ENCODE results near the gene VAMP2. TPM values are rescaled to one million over a fixed set of nuclear protein-coding genes. Genes with fewer than 3 reads are reported as not detected.
A peak's percentile ranks its signal among the peaks of the same experiment; 100 is the strongest.
"Not testable (repeated sequence)": the region's sequence is repeated elsewhere in the genome, so short reads cannot be mapped to it uniquely, and the experiment has no call there.

The VAMP2 gene
- total RNA-seq, 4 donors from 2014 or later: 14.6 to 39.8 (median 33.4) TPM

GRCh38 chr17:8173871-8174322 lies 11.1 kb upstream of the VAMP2 start:
- TF ChIP-seq, protein P1, sequence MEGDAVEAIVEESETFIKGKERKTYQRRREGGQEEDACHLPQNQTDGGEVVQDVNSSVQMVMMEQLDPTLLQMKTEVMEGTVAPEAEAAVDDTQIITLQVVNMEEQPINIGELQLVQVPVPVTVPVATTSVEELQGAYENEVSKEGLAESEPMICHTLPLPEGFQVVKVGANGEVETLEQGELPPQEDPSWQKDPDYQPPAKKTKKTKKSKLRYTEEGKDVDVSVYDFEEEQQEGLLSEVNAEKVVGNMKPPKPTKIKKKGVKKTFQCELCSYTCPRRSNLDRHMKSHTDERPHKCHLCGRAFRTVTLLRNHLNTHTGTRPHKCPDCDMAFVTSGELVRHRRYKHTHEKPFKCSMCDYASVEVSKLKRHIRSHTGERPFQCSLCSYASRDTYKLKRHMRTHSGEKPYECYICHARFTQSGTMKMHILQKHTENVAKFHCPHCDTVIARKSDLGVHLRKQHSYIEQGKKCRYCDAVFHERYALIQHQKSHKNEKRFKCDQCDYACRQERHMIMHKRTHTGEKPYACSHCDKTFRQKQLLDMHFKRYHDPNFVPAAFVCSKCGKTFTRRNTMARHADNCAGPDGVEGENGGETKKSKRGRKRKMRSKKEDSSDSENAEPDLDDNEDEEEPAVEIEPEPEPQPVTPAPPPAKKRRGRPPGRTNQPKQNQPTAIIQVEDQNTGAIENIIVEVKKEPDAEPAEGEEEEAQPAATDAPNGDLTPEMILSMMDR (IDR thresholded peaks at IDR 0.05): no peak
- TF ChIP-seq EP300 (IDR thresholded peaks at IDR 0.05) (no peak), POLR2AphosphoS5 (IDR thresholded peaks at IDR 0.05) (no peak), POLR2A (IDR thresholded peaks at IDR 0.05) (no peak)
- peak overlapping the region; percentile 47 to 62 for H3K4me3 ChIP-seq
- H3K4me1 ChIP-seq: peaks cover 0 to 44% (median 15%) of the 10 kb centered on the region in 3 donors
- no peaks in the 10 kb centered on the region for H3K27me3 ChIP-seq
- WGBS, 2 donors (ENCODE audit: low coverage in 1 of 2): 1 to 5% methylated on average over 13 to 14 of the region's 14 CpGs
- peak overlapping the region; percentile 86 to 96 (median 89) for H3K27ac ChIP-seq
- no peaks in the 10 kb centered on the region for H3K36me3 ChIP-seq
- no peaks in the 10 kb centered on the region for H3K9me3 ChIP-seq
- no peak for ATAC-seq

DNA sequence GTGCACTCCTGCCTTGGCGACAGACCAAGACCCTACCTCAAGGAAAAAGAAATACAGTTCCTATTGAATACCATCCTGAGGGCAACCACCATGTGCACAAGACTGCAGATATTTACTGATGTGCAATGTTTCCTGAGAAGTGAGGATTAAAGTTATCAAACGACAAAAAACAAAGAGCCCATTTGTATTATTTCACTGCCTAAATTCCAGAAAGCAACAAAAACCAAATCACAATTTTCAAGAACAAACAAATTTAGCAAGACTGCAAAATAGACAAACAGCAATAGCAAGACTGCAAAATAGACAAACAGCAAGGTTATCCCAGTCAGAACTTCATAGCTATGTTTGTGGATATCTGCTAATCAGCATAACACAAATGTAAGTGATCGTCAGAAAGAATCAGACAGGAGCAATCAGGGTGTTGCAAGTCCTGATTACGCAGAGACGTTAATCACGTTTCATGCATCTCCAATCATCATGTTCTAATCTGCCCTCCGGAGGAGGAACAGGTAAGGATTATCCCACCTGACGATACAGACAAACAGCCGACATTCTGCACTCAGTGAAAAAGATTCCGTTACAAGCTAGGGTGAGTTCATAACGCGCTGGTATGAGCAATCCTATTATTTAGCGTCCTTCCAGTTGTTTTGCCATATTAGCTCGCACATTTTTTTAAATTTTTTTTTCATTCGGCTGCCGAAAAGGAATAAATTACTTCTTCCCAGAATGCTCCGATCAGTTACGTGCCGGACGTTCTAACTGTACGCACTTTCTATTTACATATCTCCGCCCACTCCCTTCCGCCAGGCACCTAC lies 10.5 kb upstream of the VAMP2 start:
- Histone ChIP-seq H3K4me3 (peak overlapping the region; percentile 47 to 62), H3K27me3 (no peaks in the 10 kb centered on the region), H3K36me3 (no peaks in the 10 kb centered on the region), H3K9me3 (no peaks in the 10 kb centered on the region), H3K27ac (peak overlapping the region; percentile 86 to 96 (median 89)), H3K4me1 (peaks cover 0 to 44% (median 15%) of the 10 kb centered on the region in 3 donors)
- TF ChIP-seq, protein P1 (IDR thresholded peaks at IDR 0.05): peak in 1 of 4 experiments; percentile 14
- TF ChIP-seq EP300 (IDR thresholded peaks at IDR 0.05) (no peak), POLR2AphosphoS5 (IDR thresholded peaks at IDR 0.05) (peak; percentile 100), POLR2A (IDR thresholded peaks at IDR 0.05) (peak; percentile 99)
- WGBS, 2 donors (ENCODE audit: low coverage in 1 of 2): 1% methylated on average over 15 to 22 of the region's 23 CpGs
- ATAC-seq: peak; percentile 89

DNA sequence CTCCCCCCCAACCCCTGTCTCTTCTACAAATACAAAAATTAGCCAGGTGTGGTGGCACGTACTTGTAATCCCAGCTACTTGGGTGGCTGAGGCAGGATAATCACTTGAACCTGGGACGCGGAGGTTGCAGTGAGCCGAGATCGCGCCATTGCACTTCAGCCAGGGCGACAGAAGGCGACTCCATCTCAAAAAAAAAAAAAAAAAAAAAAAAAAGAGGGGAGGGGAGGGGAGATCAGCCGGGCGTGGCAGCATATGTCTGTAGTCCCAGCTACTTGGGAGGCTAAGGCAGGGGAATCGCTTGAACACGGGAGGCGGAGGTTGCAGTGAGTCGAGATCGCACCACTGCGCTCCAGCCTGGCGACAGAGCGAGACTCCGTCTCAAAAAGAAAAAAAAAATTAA lies 7.4 kb upstream of the VAMP2 start:
- H3K4me3 ChIP-seq, H3K36me3 ChIP-seq, H3K27ac ChIP-seq, ATAC-seq, H3K27me3 ChIP-seq, H3K9me3 ChIP-seq: not testable (repeated sequence)
- H3K4me1 ChIP-seq: peaks cover 0 to 25% (median 8%) of the 10 kb centered on the region in 3 donors
- WGBS, 2 donors (ENCODE audit: low coverage in 1 of 2): 91 to 100% methylated on average over 5 to 18 of the region's 19 CpGs

- Histone ChIP-seq H3K4me1 (peaks cover 9 to 26% (median 15%) of the 10 kb centered on the region in 3 donors), H3K9me3 (no peaks in the 10 kb centered on the region), H3K27ac (no peak overlapping the region), H3K36me3 (no peaks in the 10 kb centered on the region), H3K27me3 (no peaks in the 10 kb centered on the region), H3K4me3 (no peak overlapping the region)
- TF ChIP-seq POLR2AphosphoS5 (IDR thresholded peaks at IDR 0.05): no peak
- TF ChIP-seq EP300 (IDR thresholded peaks at IDR 0.05): no peak
- TF ChIP-seq POLR2A (IDR thresholded peaks at IDR 0.05): no peak
- TF ChIP-seq, protein P1 (IDR thresholded peaks at IDR 0.05): no peak
- WGBS, 2 donors (ENCODE audit: low coverage in 1 of 2): 73 to 79% methylated on average over 3 of the region's 3 CpGs
- no peak for ATAC-seq
Observed at GRCh38 chr17:8167526-8167925, 4.8 kb upstream of the VAMP2 start.

DNA sequence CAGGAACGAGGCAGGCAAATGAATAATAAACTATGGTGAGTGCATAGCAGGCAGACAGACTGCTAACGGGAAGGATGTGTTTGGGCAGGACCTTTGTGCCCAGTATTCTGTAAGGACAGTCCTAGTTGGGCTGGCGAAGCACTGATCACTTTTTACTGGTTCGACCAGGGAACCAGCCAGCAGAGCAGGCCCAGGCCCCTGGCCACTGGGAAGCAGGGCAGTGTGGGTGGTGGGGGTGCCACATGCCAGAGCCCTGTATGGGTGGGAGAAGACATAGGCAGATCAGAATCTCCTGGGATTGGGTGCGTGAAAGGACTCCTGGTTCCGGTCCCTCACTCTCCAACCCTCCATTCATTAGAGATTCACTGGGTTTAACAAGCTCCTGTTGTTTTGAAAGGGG lies 4.0 kb upstream of the VAMP2 start:
- H3K27me3 ChIP-seq: no peaks in the 10 kb centered on the region
- WGBS, 2 donors (ENCODE audit: low coverage in 1 of 2): 80 to 81% methylated on average over 3 of the region's 6 CpGs
- H3K36me3 ChIP-seq: peaks cover 0 to under 1% of the 10 kb centered on the region in 2 donors
- H3K27ac ChIP-seq: peak overlapping the region in 1 of 4 donors; percentile 45
- TF ChIP-seq POLR2A (IDR thresholded peaks at IDR 0.05) (no peak), POLR2AphosphoS5 (IDR thresholded peaks at IDR 0.05) (no peak), EP300 (IDR thresholded peaks at IDR 0.05) (no peak)
- TF ChIP-seq, protein P1 (IDR thresholded peaks at IDR 0.05): no peak
- no peak overlapping the region for H3K4me3 ChIP-seq
- no peaks in the 10 kb centered on the region for H3K9me3 ChIP-seq
- no peak for ATAC-seq
- peaks cover 9 to 27% (median 17%) of the 10 kb centered on the region in 3 donors for H3K4me1 ChIP-seq

All from gastroesophageal sphincter (tissue), 4 donors.